NCI-H1105 treated with DMSO at 0.1 percent for 48 hours (cell line): ENCODE measurements around the gene REN.
A peak's percentile ranks its signal among the peaks of the same experiment; 100 is the strongest.

ENCODE experiments used
- DNase-seq: peaks from one replicate; lab custom pipeline; 2025; lab: John Stamatoyannopoulos, UW

Gene REN

GRCh38 chr1:204130981-204131892, 34.9 kb downstream of the REN start:
- no peak for DNase-seq

- peak; percentile 79 for DNase-seq
These were observed 36.0 kb downstream of the REN start for GRCh38 chr1:204130178-204130577.

GRCh38 chr1:204128964-204129896, 36.9 kb downstream of the REN start:
- peak; percentile 72 for DNase-seq

- DNase-seq: no peak
These were observed 37.6 kb downstream of the REN start for GRCh38 chr1:204128464-204128963.

GRCh38 chr1:204127597-204128242, 38.4 kb downstream of the REN start:
- peak; percentile 76 for DNase-seq

- no peak for DNase-seq
These were observed 39.2 kb downstream of the REN start for GRCh38 chr1:204126956-204127355.

GRCh38 chr1:204126386-204126785, 39.8 kb downstream of the REN start:
- DNase-seq: no peak

GRCh38 chr1:204125759-204126351, 40.3 kb downstream of the REN start:
- no peak for DNase-seq

GRCh38 chr1:204124639-204125038, 41.5 kb downstream of the REN start:
- DNase-seq: no peak

- DNase-seq: no peak
These were observed 42.8 kb downstream of the REN start for GRCh38 chr1:204123376-204123775.

GRCh38 chr1:204121840-204122555, 44.1 kb downstream of the REN start:
- no peak for DNase-seq

GRCh38 chr1:204116539-204116938, 49.6 kb downstream of the REN start:
- no peak for DNase-seq

GRCh38 chr1:204115116-204115515, 51.0 kb downstream of the REN start:
- DNase-seq: no peak

- no peak for DNase-seq
These were observed 51.5 kb downstream of the REN start for GRCh38 chr1:204114606-204115005.

GRCh38 chr1:204113896-204114295, 52.2 kb downstream of the REN start:
- no peak for DNase-seq

GRCh38 chr1:204112876-204113730, 53.0 kb downstream of the REN start:
- no peak for DNase-seq

- no peak for DNase-seq
These were observed 55.1 kb downstream of the REN start for GRCh38 chr1:204110894-204111633.

GRCh38 chr1:204108312-204109141, 57.6 kb downstream of the REN start:
- peak; percentile 50 for DNase-seq
